ENCODE measurements around the gene MAMDC2.

Gene MAMDC2

DNA sequence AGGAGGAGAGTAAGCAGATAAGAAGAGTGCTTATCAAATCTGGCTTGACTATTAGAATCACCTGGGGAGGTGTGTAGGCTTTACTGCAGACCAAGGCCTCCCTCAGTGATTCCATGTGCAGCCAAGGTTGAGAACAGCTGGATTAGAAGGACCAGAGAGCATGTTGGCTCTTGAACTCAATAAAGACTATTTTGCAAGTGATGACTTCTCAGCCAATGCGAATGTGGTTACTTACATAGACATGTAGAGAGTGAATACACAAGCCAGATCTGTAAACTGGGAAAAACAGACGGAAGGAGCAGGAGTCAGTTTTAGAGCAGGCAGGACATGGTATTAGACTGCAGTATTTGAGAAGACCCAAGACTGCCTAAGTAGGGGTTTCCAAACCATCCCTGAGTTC is 48.5 kb downstream of the MAMDC2 start:
- in situ Hi-C loops (cut with HindIII; ENCODE audit: low pct_ligation_motif_present, low pct_unique_long_range_greater_than_20kb, low sequenced_read_pairs), result no loop called here
- no peak for DNase-seq

GRCh38 chr9:70093095-70093494 is 49.4 kb downstream of the MAMDC2 start:
- in situ Hi-C loops (cut with HindIII; ENCODE audit: low pct_ligation_motif_present, low pct_unique_long_range_greater_than_20kb, low sequenced_read_pairs), result no loop called here
- no peak for DNase-seq

DNA sequence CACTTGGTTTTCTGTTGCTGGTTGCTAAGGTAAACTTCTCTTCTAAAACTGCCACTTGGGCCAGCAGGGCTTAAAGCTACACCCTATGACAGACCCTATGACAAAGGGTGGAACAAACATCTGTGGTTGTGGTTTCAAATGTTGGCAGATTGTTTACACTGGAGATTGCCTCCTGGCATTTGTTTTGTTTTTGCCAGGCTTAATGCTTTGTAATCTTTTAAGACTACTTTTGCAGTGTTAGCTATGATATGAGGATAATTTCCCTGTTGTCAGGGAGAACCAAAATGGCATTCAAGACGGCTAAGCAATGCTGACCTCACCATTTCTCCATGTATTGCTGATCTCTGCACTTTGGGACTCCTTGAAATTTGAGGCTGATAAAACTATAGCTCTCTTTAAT is 50.3 kb downstream of the MAMDC2 start:
- no peak for DNase-seq
- in situ Hi-C loops (cut with HindIII; ENCODE audit: low pct_ligation_motif_present, low pct_unique_long_range_greater_than_20kb, low sequenced_read_pairs), result no loop called here

GRCh38 chr9:70094747-70095146 is 51.1 kb downstream of the MAMDC2 start:
- in situ Hi-C loops (cut with HindIII; ENCODE audit: low pct_ligation_motif_present, low pct_unique_long_range_greater_than_20kb, low sequenced_read_pairs), result no loop called here
- DNase-seq, result no peak

DNA sequence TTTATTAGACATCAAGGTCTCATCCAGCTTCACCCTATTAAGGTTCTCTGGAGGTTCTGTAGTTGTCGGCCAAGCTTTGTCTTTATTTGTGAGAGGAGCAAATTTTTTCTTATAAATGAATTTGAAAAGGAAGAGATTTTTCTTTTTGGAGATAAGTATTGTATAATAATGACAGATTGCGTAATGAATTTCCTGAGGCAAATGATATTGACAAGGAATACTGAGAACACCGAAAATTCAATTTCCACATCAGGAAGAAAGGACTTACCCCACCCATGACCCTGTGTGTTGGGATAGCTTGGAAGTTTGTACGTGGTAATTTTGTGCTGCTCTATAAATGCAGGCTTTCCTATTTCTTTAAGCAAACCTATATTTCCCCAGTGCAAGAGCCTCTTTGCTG is 53.5 kb downstream of the MAMDC2 start:
- no peak for DNase-seq
- in situ Hi-C loops (cut with HindIII; ENCODE audit: low pct_ligation_motif_present, low pct_unique_long_range_greater_than_20kb, low sequenced_read_pairs), result no loop called here

GRCh38 chr9:70100362-70100761 is 56.7 kb downstream of the MAMDC2 start:
- in situ Hi-C loops (cut with HindIII; ENCODE audit: low pct_ligation_motif_present, low pct_unique_long_range_greater_than_20kb, low sequenced_read_pairs), result loop anchor here (25.0 kb wide), 1 partner anchor 138 kb away; no protein-coding TSS in a partner anchor
- DNase-seq, result no peak

DNA sequence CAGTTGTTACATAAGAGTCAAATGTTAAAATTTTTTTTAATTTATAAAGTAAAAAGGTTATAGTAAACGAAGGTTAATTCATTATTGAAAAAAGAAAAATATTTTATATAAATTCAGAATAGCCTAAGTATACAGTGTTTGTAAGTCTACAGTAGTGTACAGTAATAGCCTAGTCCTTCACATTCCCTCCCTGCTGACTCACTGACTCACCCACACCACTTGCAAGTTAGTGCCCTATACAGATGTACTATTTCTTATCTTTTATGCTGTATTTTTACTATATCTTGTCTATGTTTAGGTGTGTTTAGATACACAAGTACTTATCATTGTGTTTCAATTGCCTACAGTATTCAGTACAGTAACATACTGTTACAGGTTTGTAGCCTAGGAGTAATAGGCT is 57.6 kb downstream of the MAMDC2 start:
- in situ Hi-C loops (cut with HindIII; ENCODE audit: low pct_ligation_motif_present, low pct_unique_long_range_greater_than_20kb, low sequenced_read_pairs), result loop anchor here (25.0 kb wide), 1 partner anchor 139 kb away; no protein-coding TSS in a partner anchor
- no peak for DNase-seq

- in situ Hi-C loops (cut with HindIII; ENCODE audit: low pct_ligation_motif_present, low pct_unique_long_range_greater_than_20kb, low sequenced_read_pairs), result loop anchor here (25.0 kb wide), 1 partner anchor 143 kb away; no protein-coding TSS in a partner anchor
- DNase-seq, result no peak
Observed at GRCh38 chr9:70105147-70105546, 61.5 kb downstream of the MAMDC2 start.

- DNase-seq, result no peak
- in situ Hi-C loops (cut with HindIII; ENCODE audit: low pct_ligation_motif_present, low pct_unique_long_range_greater_than_20kb, low sequenced_read_pairs), result loop anchor here (25.0 kb wide), 1 partner anchor 144 kb away; no protein-coding TSS in a partner anchor
Observed at GRCh38 chr9:70106571-70106970, 62.9 kb downstream of the MAMDC2 start.

GRCh38 chr9:70107558-70107957 is 63.9 kb downstream of the MAMDC2 start:
- DNase-seq, result no peak
- in situ Hi-C loops (cut with HindIII; ENCODE audit: low pct_ligation_motif_present, low pct_unique_long_range_greater_than_20kb, low sequenced_read_pairs), result loop anchor here (25.0 kb wide), 1 partner anchor 145 kb away; no protein-coding TSS in a partner anchor

- in situ Hi-C loops (cut with HindIII; ENCODE audit: low pct_ligation_motif_present, low pct_unique_long_range_greater_than_20kb, low sequenced_read_pairs), result loop anchor here (25.0 kb wide), 1 partner anchor 146 kb away; no protein-coding TSS in a partner anchor
- no peak for DNase-seq
Observed at GRCh38 chr9:70108181-70108580, 64.5 kb downstream of the MAMDC2 start.

- DNase-seq, result peak; percentile 3
- in situ Hi-C loops (cut with HindIII; ENCODE audit: low pct_ligation_motif_present, low pct_unique_long_range_greater_than_20kb, low sequenced_read_pairs), result loop anchor here (25.0 kb wide), 1 partner anchor 148 kb away; no protein-coding TSS in a partner anchor
Observed at GRCh38 chr9:70110194-70111041, 66.8 kb downstream of the MAMDC2 start.

- in situ Hi-C loops (cut with HindIII; ENCODE audit: low pct_ligation_motif_present, low pct_unique_long_range_greater_than_20kb, low sequenced_read_pairs), result loop anchor here (25.0 kb wide), 1 partner anchor 149 kb away; no protein-coding TSS in a partner anchor
Observed at GRCh38 chr9:70111042-70111602, 67.5 kb downstream of the MAMDC2 start.

DNA sequence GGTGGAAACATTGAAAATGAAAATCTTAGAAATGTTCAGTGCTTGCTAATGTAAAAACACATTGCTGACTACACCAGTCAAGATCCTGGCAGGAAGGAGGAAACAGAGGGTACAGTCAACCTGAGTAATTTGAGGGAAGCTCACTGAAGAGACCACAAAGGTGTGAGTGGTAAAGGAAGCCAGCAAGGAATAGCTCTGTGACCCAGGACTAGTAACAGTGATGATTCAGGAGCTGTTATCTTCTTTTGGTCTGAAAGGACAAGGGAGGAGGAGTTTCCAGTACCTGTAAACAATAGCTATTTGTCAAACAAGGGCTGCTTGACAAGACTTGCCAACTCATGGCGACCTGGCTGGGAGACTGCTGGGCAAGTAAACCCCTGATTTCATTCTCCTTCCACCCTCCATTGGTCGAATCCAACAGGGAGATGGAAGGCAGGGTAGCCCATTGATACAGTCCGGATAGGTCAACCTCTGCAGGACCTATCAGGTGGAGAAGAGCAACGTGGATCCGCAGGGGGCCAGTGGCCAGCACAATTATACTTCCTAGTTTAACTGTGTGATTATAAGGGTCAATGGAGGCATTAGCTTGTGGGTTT is 68.1 kb downstream of the MAMDC2 start:
- in situ Hi-C loops (cut with HindIII; ENCODE audit: low pct_ligation_motif_present, low pct_unique_long_range_greater_than_20kb, low sequenced_read_pairs), result loop anchor here (25.0 kb wide), 1 partner anchor 149 kb away; no protein-coding TSS in a partner anchor
- no peak for DNase-seq

More at GRCh38 chr9:70111042-70111602, 67.5 kb downstream of the MAMDC2 start:
- peak; percentile 72 for DNase-seq

DNA sequence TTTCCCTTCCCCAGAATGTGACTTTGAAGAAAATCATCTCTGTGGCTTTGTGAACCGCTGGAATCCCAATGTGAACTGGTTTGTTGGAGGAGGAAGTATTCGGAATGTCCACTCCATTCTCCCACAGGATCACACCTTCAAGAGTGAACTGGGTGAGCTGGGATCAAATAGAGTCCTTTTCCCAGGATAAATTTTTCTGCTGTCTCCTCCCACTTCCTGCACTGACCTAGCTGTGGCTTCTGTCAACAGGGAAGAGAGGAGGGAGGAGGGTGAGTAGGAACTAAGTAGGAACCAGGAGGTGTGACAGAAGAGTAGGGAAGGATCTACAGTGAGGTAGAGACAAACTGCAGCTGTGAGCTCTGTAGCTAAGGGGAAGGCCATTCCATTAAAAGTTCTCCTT is 69.3 kb downstream of the MAMDC2 start:
- peak; percentile 1 for DNase-seq
- in situ Hi-C loops (cut with HindIII; ENCODE audit: low pct_ligation_motif_present, low pct_unique_long_range_greater_than_20kb, low sequenced_read_pairs), result loop anchor here (25.0 kb wide), 1 partner anchor 151 kb away; no protein-coding TSS in a partner anchor

DNA sequence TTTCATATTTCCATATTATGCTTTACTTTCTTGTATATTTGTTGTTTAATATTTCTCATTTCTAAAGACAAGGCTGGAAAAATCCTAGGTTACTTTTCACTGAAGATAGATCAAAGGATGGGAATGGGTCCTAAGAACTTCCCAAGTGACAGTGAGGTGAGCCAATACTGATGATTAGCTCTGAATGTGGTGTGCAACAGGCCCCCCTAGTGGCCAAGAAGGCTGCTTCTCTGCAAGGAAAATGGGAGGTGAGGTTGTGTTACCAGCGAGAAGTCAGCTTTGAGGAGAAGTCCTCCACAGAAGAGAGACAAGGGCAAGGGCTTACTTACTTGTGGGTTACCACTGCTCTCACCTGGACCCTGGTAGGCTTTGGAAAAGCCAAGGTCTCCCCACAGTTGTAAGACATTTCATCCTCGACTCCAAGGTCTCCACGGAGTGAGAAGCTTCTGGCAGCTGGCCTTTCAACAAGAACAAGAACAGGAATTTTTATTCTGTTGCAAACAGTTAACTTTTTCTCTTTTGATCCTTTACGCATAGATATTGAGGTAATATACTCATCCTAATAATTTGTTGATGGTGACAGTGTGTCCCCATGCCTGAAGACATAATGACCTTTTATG is 69.9 kb downstream of the MAMDC2 start:
- in situ Hi-C loops (cut with HindIII; ENCODE audit: low pct_ligation_motif_present, low pct_unique_long_range_greater_than_20kb, low sequenced_read_pairs), result loop anchor here (25.0 kb wide), 1 partner anchor 151 kb away; no protein-coding TSS in a partner anchor

DNA sequence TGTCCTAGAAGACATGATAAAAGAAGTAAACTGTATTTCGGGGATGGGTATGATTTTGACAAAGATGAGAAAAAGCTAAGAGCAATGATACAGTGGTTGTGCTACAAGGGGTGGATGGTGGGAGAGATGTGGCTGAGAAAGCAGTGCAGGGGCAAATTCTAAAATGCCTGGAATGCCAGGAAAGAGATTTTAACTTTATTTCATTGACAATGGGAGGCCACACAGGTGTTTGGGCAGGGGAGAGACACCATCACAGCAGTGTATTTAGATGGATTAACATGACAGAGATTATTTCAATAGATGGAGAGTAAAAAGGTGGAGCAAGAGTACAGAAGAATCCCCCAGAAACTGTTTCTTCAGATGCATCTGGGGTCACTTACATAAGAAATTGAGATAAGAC is 71.2 kb downstream of the MAMDC2 start:
- in situ Hi-C loops (cut with HindIII; ENCODE audit: low pct_ligation_motif_present, low pct_unique_long_range_greater_than_20kb, low sequenced_read_pairs), result loop anchor here (25.0 kb wide), 1 partner anchor 153 kb away; no protein-coding TSS in a partner anchor
- no peak for DNase-seq

More for the DNA sequence above, 69.9 kb downstream of the MAMDC2 start:
- DNase-seq, result peak; percentile 62

GRCh38 chr9:70117835-70118319 is 74.2 kb downstream of the MAMDC2 start:
- peak; percentile 12 for DNase-seq
- in situ Hi-C loops (cut with HindIII; ENCODE audit: low pct_ligation_motif_present, low pct_unique_long_range_greater_than_20kb, low sequenced_read_pairs), result loop anchor here (25.0 kb wide), 1 partner anchor 156 kb away; no protein-coding TSS in a partner anchor

Data from ACHN (cell line).